ENCODE measurements around the gene STX1A. TPM values are rescaled to one million over a fixed set of nuclear protein-coding genes. Genes with fewer than 3 reads are reported as not detected.

Gene STX1A
- total and polyA plus RNA-seq, 2 of the 13 experiments (the other 11 are each of a cell fraction or from before 2014, with no cell fraction given) = 6.1 to 12.2 TPM

- TF ChIP-seq ZFP91 (CRISPR knock-in tag; IDR thresholded peaks at IDR 0.05; ENCODE audit: borderline replicate concordance) (peak; percentile 58; the same call in 1 of the 2 replicates), GRHL1 (CRISPR knock-in tag; conservative IDR thresholded peaks at IDR 0.05) (no peak), FOXC1 (CRISPR knock-in tag; IDR thresholded peaks at IDR 0.05; ENCODE audit: borderline replicate concordance) (peak; percentile 62; the same call in 1 of the 2 replicates), ZBTB40 (IDR thresholded peaks at IDR 0.05) (no peak), ZBTB40 (CRISPR knock-in tag; IDR thresholded peaks at IDR 0.05) (0 out of 2 replicates have a peak, but pooled peaks have one; percentile 6), PHF21A (CRISPR knock-in tag; IDR thresholded peaks at IDR 0.05) (peak; percentile 72; the same call in 1 of the 2 replicates), KDM2A (CRISPR knock-in tag; IDR thresholded peaks at IDR 0.05; ENCODE audit: borderline replicate concordance, low read depth) (0 out of 2 replicates have a peak, but pooled peaks have one; percentile 47), SP1 (IDR thresholded peaks at IDR 0.05) (no peak), SP1 (CRISPR knock-in tag; IDR thresholded peaks at IDR 0.05) (0 out of 2 replicates have a peak, but pooled peaks have one; percentile 36), TAF1 (CRISPR knock-in tag; IDR thresholded peaks at IDR 0.05) (0 out of 2 replicates have a peak, but pooled peaks have one; percentile 17), HOXA7 (CRISPR knock-in tag; IDR thresholded peaks at IDR 0.05) (no peak), ZFP36L1 (CRISPR knock-in tag; IDR thresholded peaks at IDR 0.05) (0 out of 2 replicates have a peak, but pooled peaks have one; percentile 55), FOSL1 (CRISPR knock-in tag; IDR thresholded peaks at IDR 0.05; ENCODE audit: borderline replicate concordance) (peak; percentile 56; the same call in 1 of the 2 replicates)
These were observed 3.7 kb downstream of the STX1A start (continued) for GRCh38 chr7:73715648-73716317.
